ENCODE data around the gene NEK3.

DNA sequence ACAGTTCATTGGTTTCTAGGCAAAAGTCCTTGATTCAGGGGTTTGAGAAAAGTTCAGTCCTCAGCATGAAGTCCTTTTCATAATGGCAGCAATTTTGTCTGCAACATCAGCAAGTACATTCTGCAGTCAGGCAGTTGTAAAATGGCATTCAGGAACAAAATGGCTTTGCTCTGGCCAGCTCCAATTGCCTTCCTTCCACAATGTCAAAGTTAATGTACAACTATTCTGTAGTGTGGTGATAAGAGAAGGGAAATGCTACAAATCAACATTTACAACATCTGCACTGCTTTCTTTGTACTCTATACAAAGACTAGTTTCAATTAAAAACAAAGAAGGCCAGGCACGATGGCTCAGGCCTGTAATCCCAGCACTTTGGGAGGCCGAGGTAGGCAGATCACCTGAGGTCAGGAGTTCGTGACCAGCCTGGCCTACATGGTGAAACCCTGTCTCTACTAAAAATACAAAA, 1.8 kb upstream of the NEK3 start:
- TF ChIP-seq, protein P1, sequence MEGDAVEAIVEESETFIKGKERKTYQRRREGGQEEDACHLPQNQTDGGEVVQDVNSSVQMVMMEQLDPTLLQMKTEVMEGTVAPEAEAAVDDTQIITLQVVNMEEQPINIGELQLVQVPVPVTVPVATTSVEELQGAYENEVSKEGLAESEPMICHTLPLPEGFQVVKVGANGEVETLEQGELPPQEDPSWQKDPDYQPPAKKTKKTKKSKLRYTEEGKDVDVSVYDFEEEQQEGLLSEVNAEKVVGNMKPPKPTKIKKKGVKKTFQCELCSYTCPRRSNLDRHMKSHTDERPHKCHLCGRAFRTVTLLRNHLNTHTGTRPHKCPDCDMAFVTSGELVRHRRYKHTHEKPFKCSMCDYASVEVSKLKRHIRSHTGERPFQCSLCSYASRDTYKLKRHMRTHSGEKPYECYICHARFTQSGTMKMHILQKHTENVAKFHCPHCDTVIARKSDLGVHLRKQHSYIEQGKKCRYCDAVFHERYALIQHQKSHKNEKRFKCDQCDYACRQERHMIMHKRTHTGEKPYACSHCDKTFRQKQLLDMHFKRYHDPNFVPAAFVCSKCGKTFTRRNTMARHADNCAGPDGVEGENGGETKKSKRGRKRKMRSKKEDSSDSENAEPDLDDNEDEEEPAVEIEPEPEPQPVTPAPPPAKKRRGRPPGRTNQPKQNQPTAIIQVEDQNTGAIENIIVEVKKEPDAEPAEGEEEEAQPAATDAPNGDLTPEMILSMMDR (IDR thresholded peaks at IDR 0.05) = no peak
- TF ChIP-seq POLR2A (IDR thresholded peaks at IDR 0.05) = no peak
